Lower leg skin (tissue), 4 donors: ENCODE results near the gene NFAM1. TPM values are rescaled to one million over a fixed set of nuclear protein-coding genes. Genes with fewer than 3 reads are reported as not detected.

Experiments
- DNase-seq, 2 donors: peaks; one replicate each; pipeline ENCODE4 v3.0.0-alpha.2; 2019; ENCODE audit warnings: low spot score in 2 of 2
- H3K4me3 ChIP-seq: fragments of 200-600 bp; sonication (generic); 2 replicates; pipeline ENCODE4 v1.5.1; 2017; ENCODE audit warnings: mild to moderate bottlenecking, low read depth; ENCODE audit not compliant: poor library complexity, severe bottlenecking
- CTCF ChIP-seq, 3 donors: fragments of 450-650 bp; IDR thresholded peaks; one replicate each; pipeline ENCODE4 v1.5.1; 2016; ENCODE audit warnings: antibody characterized with exemption in 3 of 3, mild to moderate bottlenecking in 3 of 3, moderate library complexity in 2 of 3
- POLR2A ChIP-seq, 2 donors: fragments of 450-650 bp; IDR thresholded peaks; one replicate each; pipeline ENCODE4 v1.6.1; 2016 to 2017; ENCODE audit warnings: antibody characterized with exemption in 2 of 2, mild to moderate bottlenecking in 1 of 2, moderate library complexity in 1 of 2
- WGBS, 2 donors: methylation state at CpG; one replicate each; pipeline ENCODE4 v1.1.5; 2018; 5-methylcytosine and 5-hydroxymethylcytosine counted together
- intact Hi-C: fragments of 100-400 bp; cut with DNase I; formaldehyde crosslinking; loops from one replicate; pipeline ENCODE4 v1.15.0; 2023; ENCODE audit warnings: low total_unique reads
- total RNA-seq, 4 donors: library from RNA; depleted of rRNA; stranded (reverse); fragments of >200 nt; gene quantifications; one replicate each; pipeline ENCODE4 v1.1.0, GENCODE V29; 2016

Gene NFAM1
- total RNA-seq, 4 donors from 2014 or later = 1.2 to 2.5 (median 1.3) TPM

GRCh38 chr22:42383851-42384417, 48.3 kb downstream of the NFAM1 start:
- 88 to 92% methylated on average over 6 to 7 of the region's 7 CpGs for WGBS, 2 donors
- H3K4me3 ChIP-seq = no peak overlapping the region
- intact Hi-C loops = no loop called here
- no peak for TF ChIP-seq POLR2A (IDR thresholded peaks at IDR 0.05)
- no peak for TF ChIP-seq CTCF (IDR thresholded peaks at IDR 0.05)
- DNase-seq = no peak

- TF ChIP-seq CTCF (IDR thresholded peaks at IDR 0.05) = no peak
- TF ChIP-seq POLR2A (IDR thresholded peaks at IDR 0.05) = no peak
- no peak for DNase-seq
- 85 to 100% methylated on average over 2 to 5 of the region's 5 CpGs for WGBS, 2 donors
- no peak overlapping the region for H3K4me3 ChIP-seq
- intact Hi-C loops = no loop called here
Observed at GRCh38 chr22:42383287-42383686, 48.9 kb downstream of the NFAM1 start.

GRCh38 chr22:42380769-42381551, 51.2 kb downstream of the NFAM1 start:
- intact Hi-C loops = no loop called here
- TF ChIP-seq CTCF (IDR thresholded peaks at IDR 0.05) (no peak), POLR2A (IDR thresholded peaks at IDR 0.05) (no peak)
- H3K4me3 ChIP-seq = no peak overlapping the region
- DNase-seq = no peak
- WGBS, 2 donors = 80 to 87% methylated on average over 10 to 12 of the region's 12 CpGs

GRCh38 chr22:42379966-42380537, 52.2 kb downstream of the NFAM1 start:
- 86 to 87% methylated on average over 15 to 16 of the region's 16 CpGs for WGBS, 2 donors
- no peak for DNase-seq
- intact Hi-C loops = no loop called here
- TF ChIP-seq CTCF (IDR thresholded peaks at IDR 0.05) = no peak
- TF ChIP-seq POLR2A (IDR thresholded peaks at IDR 0.05) = no peak
- no peak overlapping the region for H3K4me3 ChIP-seq

GRCh38 chr22:42376711-42377554, 55.3 kb downstream of the NFAM1 start:
- intact Hi-C loops = no loop called here
- WGBS, 2 donors = 35 to 41% methylated on average over 12 of the region's 12 CpGs
- TF ChIP-seq POLR2A (IDR thresholded peaks at IDR 0.05) = no peak
- TF ChIP-seq CTCF (IDR thresholded peaks at IDR 0.05) = no peak
- no peak overlapping the region for H3K4me3 ChIP-seq
- peak; percentile 90 to 96 for DNase-seq
